ENCODE data around the gene CSK. TPM values are rescaled to one million over a fixed set of nuclear protein-coding genes. Genes with fewer than 3 reads are reported as not detected.

Gene CSK
- total and polyA plus RNA-seq, 2 experiments from 2014 or later, result 13.6 to 27.5 TPM

DNA sequence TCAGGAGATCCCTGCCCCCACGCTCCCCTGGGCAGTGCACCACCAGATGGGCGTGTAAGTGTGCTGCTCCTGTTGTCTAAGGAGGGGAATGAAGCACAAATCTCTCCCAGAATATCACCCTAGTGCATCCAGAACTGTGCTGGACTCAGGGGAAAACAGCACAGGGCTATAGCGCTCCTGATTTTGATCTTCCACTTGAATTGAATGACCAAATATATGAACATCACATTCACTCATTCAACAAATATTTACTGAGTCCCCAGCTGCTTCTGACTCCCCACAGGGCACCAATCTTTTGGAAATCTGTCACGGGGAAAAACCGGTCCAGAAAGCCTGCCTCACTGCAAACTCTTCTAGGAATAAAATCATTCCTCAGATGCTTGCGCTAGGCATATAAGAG, 47.0 kb downstream of the CSK start:
- ATAC-seq (no peak), DNase-seq (ENCODE audit: low spot score) (no peak)
- Histone ChIP-seq H3K4me2 (no peak overlapping the region), H3F3A (replicated peaks; ENCODE audit: low read depth) (peaks cover 5% of the 10 kb centered on the region; the same call in 1 of the 2 replicates), H3K9me2 (ENCODE audit: insufficient read depth) (no peaks in the 10 kb centered on the region), H3K27ac (ENCODE audit: low read depth) (no peak overlapping the region), H3K79me2 (replicated peaks; ENCODE audit: insufficient read depth) (no peaks in the 10 kb centered on the region), H4K20me1 (replicated peaks; ENCODE audit: insufficient read depth) (no peaks in the 10 kb centered on the region), H2AFZ (no peak overlapping the region), H3K27me3 (ENCODE audit: insufficient read depth) (peaks cover 35% of the 10 kb centered on the region), H3K36me3 (ENCODE audit: insufficient read depth) (no peaks in the 10 kb centered on the region), H3K4me3 (no peak overlapping the region), H3K4me1 (ENCODE audit: insufficient read depth) (peaks cover 7% of the 10 kb centered on the region; the same call in 1 of the 2 replicates)
- Mint-ChIP-seq H3K27ac (no peak overlapping the region), H3K27me3 (ENCODE audit: insufficient read depth, low read depth, poor library complexity) (peaks cover 36% of the 10 kb centered on the region), H3K9me3 (no peaks in the 10 kb centered on the region), H3K36me3 (ENCODE audit: low read depth) (no peaks in the 10 kb centered on the region), H3K4me3 (no peak overlapping the region), H3K4me1 (peaks cover 12% of the 10 kb centered on the region)
- no peak for TF ChIP-seq STAT1 (IDR thresholded peaks at IDR 0.05; ENCODE audit: unreplicated experiment)
- no peak for TF ChIP-seq POLR2AphosphoS5 (IDR thresholded peaks at IDR 0.05; ENCODE audit: low read depth)

DNA sequence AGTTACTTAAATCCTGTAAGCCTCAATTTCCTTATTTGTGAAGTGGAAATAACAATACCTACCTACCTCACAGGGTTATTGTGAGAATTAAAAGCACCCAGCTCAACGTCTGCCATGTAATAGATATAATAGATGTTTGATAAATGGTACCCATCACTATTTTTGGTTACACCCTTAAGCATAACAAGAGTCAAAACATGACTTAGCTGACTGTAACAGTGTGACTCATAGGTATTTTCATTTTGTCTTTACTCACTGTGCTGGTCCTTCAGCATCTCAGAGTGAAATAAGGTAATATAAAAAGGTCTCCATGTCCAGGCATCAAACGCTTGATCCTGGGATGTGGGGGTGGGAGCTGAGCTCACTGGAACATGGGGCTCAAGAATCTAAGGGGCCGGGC, 47.6 kb downstream of the CSK start:
- Histone ChIP-seq H3K4me2 (no peak overlapping the region), H3K36me3 (ENCODE audit: insufficient read depth) (no peaks in the 10 kb centered on the region), H3K79me2 (replicated peaks; ENCODE audit: insufficient read depth) (no peaks in the 10 kb centered on the region), H2AFZ (no peak overlapping the region), H3F3A (replicated peaks; ENCODE audit: low read depth) (peaks cover 5% of the 10 kb centered on the region; the same call in 1 of the 2 replicates), H3K4me3 (no peak overlapping the region), H3K9me2 (ENCODE audit: insufficient read depth) (no peaks in the 10 kb centered on the region), H3K4me1 (ENCODE audit: insufficient read depth) (peaks cover 7% of the 10 kb centered on the region; the same call in 1 of the 2 replicates), H3K27ac (ENCODE audit: low read depth) (no peak overlapping the region), H3K27me3 (ENCODE audit: insufficient read depth) (peaks cover 35% of the 10 kb centered on the region), H4K20me1 (replicated peaks; ENCODE audit: insufficient read depth) (no peaks in the 10 kb centered on the region)
- TF ChIP-seq EZH2phosphoT487 (IDR thresholded peaks at IDR 0.05; ENCODE audit: unreplicated experiment), result no peak
- TF ChIP-seq ZNF114 (CRISPR knock-in tag; IDR thresholded peaks at IDR 0.05), result no peak
- TF ChIP-seq, protein P1, sequence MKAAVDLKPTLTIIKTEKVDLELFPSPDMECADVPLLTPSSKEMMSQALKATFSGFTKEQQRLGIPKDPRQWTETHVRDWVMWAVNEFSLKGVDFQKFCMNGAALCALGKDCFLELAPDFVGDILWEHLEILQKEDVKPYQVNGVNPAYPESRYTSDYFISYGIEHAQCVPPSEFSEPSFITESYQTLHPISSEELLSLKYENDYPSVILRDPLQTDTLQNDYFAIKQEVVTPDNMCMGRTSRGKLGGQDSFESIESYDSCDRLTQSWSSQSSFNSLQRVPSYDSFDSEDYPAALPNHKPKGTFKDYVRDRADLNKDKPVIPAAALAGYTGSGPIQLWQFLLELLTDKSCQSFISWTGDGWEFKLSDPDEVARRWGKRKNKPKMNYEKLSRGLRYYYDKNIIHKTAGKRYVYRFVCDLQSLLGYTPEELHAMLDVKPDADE (IDR thresholded peaks at IDR 0.05), result no peak
- no peak for ATAC-seq
- DNase-seq (ENCODE audit: low spot score), result no peak
- peaks cover 37% of the 10 kb centered on the region for H3K27me3 Mint-ChIP-seq (ENCODE audit: insufficient read depth, low read depth, poor library complexity)
- no peaks in the 10 kb centered on the region for H3K9me3 Mint-ChIP-seq
- H3K4me1 Mint-ChIP-seq, result peaks cover 13% of the 10 kb centered on the region
- H3K36me3 Mint-ChIP-seq (ENCODE audit: low read depth), result no peaks in the 10 kb centered on the region; the same call in 2 of the 3 replicates
- H3K4me3 Mint-ChIP-seq, result no peak overlapping the region
- no peak overlapping the region for H3K27ac Mint-ChIP-seq

DNA sequence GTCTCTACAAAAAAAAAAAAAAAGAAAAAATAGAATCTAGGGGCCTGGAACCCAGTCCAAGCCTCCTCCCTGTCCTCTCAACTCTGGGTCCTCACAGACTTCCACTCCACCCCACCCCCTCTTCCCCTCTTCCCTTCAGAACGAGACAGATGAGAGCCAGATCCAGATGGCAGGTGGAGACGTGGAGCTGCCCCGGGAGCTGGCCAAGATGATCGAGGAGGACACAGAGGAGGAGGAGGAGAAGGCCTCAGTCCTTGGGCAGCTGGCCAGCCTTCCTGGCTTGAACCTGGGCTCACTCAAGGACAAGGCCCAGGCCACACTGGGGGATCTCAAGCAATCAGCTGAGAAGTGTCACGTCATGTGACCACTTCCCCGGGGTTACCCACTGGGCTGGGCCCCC, 48.1 kb downstream of the CSK start:
- Histone ChIP-seq H3F3A (replicated peaks; ENCODE audit: low read depth) (peaks cover 5% of the 10 kb centered on the region; the same call in 1 of the 2 replicates), H2AFZ (no peak overlapping the region), H3K4me2 (no peak overlapping the region), H3K36me3 (ENCODE audit: insufficient read depth) (no peaks in the 10 kb centered on the region), H3K9me2 (ENCODE audit: insufficient read depth) (no peaks in the 10 kb centered on the region), H3K27ac (ENCODE audit: low read depth) (no peak overlapping the region), H3K4me1 (ENCODE audit: insufficient read depth) (peaks cover 7% of the 10 kb centered on the region; the same call in 1 of the 2 replicates), H4K20me1 (replicated peaks; ENCODE audit: insufficient read depth) (no peaks in the 10 kb centered on the region), H3K4me3 (no peak overlapping the region), H3K27me3 (ENCODE audit: insufficient read depth) (peaks cover 30% of the 10 kb centered on the region), H3K79me2 (replicated peaks; ENCODE audit: insufficient read depth) (no peaks in the 10 kb centered on the region)
- Mint-ChIP-seq H3K27ac (no peak overlapping the region), H3K36me3 (ENCODE audit: low read depth) (peaks cover 2% of the 10 kb centered on the region; the same call in 2 of the 3 replicates), H3K27me3 (ENCODE audit: insufficient read depth, low read depth, poor library complexity) (peaks cover 36% of the 10 kb centered on the region), H3K9me3 (no peaks in the 10 kb centered on the region), H3K4me3 (no peak overlapping the region), H3K4me1 (peaks cover 17% of the 10 kb centered on the region)
- ATAC-seq (no peak), DNase-seq (ENCODE audit: low spot score) (no peak)
- TF ChIP-seq EZH2 (IDR thresholded peaks at IDR 0.05; ENCODE audit: low read depth, unreplicated experiment) (no peak), ZNF114 (CRISPR knock-in tag; IDR thresholded peaks at IDR 0.05) (no peak), CREB1 (CRISPR knock-in tag; IDR thresholded peaks at IDR 0.05; ENCODE audit: low read depth) (no peak), STAT1 (IDR thresholded peaks at IDR 0.05; ENCODE audit: unreplicated experiment) (no peak), EZH2phosphoT487 (IDR thresholded peaks at IDR 0.05; ENCODE audit: unreplicated experiment) (no peak), JUNB (IDR thresholded peaks at IDR 0.05; ENCODE audit: unreplicated experiment) (no peak), ZNF331 (CRISPR knock-in tag; IDR thresholded peaks at IDR 0.05; ENCODE audit: low read depth) (no peak)
- TF ChIP-seq, protein P2, sequence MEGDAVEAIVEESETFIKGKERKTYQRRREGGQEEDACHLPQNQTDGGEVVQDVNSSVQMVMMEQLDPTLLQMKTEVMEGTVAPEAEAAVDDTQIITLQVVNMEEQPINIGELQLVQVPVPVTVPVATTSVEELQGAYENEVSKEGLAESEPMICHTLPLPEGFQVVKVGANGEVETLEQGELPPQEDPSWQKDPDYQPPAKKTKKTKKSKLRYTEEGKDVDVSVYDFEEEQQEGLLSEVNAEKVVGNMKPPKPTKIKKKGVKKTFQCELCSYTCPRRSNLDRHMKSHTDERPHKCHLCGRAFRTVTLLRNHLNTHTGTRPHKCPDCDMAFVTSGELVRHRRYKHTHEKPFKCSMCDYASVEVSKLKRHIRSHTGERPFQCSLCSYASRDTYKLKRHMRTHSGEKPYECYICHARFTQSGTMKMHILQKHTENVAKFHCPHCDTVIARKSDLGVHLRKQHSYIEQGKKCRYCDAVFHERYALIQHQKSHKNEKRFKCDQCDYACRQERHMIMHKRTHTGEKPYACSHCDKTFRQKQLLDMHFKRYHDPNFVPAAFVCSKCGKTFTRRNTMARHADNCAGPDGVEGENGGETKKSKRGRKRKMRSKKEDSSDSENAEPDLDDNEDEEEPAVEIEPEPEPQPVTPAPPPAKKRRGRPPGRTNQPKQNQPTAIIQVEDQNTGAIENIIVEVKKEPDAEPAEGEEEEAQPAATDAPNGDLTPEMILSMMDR (conservative IDR thresholded peaks at IDR 0.05; ENCODE audit: low read depth in 2 of 2), result no peak
- TF ChIP-seq, protein P1 (IDR thresholded peaks at IDR 0.05), result no peak

Data from GM23338 (cell line).